Rectal smooth muscle tissue (tissue), 1 donor: ENCODE results near the gene SPSB4.

Experiments used
- H3K27ac ChIP-seq: one replicate; pipeline ENCODE4 v1.7.0; 2013; ENCODE audit warnings: low read depth, low read length, inconsistent platforms
- H3K27me3 ChIP-seq: one replicate; pipeline ENCODE4 v1.7.0; 2013; ENCODE audit warnings: low read length; ENCODE audit not compliant: control insufficient read depth, insufficient read depth
- H3K36me3 ChIP-seq: one replicate; pipeline ENCODE4 v1.7.0; 2013; ENCODE audit warnings: low read length; ENCODE audit not compliant: control insufficient read depth, insufficient read depth
- H3K4me1 ChIP-seq: one replicate; pipeline ENCODE4 v1.7.0; 2013; ENCODE audit warnings: low read length; ENCODE audit not compliant: control insufficient read depth, insufficient read depth
- H3K4me3 ChIP-seq: one replicate; pipeline ENCODE4 v1.7.0; 2013; ENCODE audit warnings: low read length
- H3K9ac ChIP-seq: one replicate; pipeline ENCODE4 v1.7.0; 2013; ENCODE audit warnings: low read length

SPSB4 gene

DNA sequence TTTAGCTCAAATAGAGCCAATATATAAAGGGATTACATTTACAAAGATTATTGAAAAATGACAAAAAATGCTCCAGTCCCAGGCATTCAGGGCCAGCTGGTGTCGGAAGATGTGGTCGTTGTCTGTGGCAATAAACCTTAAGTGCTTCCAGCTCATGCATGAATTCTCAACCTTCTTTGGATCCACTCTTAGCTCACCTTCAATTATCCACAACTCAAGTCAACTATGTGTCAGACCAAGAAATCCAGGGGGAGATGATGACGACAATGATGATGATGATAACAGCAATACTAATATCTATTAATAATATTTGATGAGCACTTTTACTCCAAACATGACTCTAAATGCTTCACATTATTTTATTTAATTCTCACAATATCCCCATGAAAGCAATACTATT lies 126.9 kb downstream of the SPSB4 start:
- no peaks in the 10 kb centered on the region for H3K36me3 ChIP-seq
- H3K27ac ChIP-seq = no peak overlapping the region
- H3K27me3 ChIP-seq = no peaks in the 10 kb centered on the region
- no peak overlapping the region for H3K9ac ChIP-seq
- H3K4me3 ChIP-seq = no peak overlapping the region
- no peaks in the 10 kb centered on the region for H3K4me1 ChIP-seq

GRCh38 chr3:141178551-141178950 lies 127.4 kb downstream of the SPSB4 start:
- H3K9ac ChIP-seq = no peak overlapping the region
- no peaks in the 10 kb centered on the region for H3K36me3 ChIP-seq
- no peaks in the 10 kb centered on the region for H3K27me3 ChIP-seq
- H3K4me3 ChIP-seq = no peak overlapping the region
- H3K27ac ChIP-seq = no peak overlapping the region
- no peaks in the 10 kb centered on the region for H3K4me1 ChIP-seq

GRCh38 chr3:141179983-141180382 lies 128.8 kb downstream of the SPSB4 start:
- Histone ChIP-seq H3K4me3 (no peak overlapping the region), H3K27me3 (no peaks in the 10 kb centered on the region), H3K9ac (no peak overlapping the region), H3K4me1 (no peaks in the 10 kb centered on the region), H3K36me3 (no peaks in the 10 kb centered on the region), H3K27ac (no peak overlapping the region)

DNA sequence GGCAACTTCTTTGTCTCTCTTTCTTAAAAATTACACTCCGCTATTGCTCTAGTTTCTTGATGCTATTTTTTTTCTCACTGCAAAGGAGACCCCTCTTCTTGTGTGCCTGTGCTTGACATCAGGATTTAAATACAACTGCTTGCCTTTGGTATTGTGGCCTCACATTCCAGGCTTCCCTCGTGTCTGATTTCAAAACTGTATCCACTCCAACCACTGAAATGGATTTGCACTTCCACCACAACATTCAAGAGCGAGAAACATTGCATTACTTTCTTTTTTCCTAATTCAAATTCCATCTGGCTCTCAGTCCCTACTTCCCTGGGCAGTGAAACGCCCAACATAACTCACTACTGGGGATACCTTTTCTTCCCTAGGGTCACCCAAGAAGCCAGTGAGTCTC lies 130.0 kb downstream of the SPSB4 start:
- no peak overlapping the region for H3K9ac ChIP-seq
- no peak overlapping the region for H3K27ac ChIP-seq
- no peaks in the 10 kb centered on the region for H3K4me1 ChIP-seq

DNA sequence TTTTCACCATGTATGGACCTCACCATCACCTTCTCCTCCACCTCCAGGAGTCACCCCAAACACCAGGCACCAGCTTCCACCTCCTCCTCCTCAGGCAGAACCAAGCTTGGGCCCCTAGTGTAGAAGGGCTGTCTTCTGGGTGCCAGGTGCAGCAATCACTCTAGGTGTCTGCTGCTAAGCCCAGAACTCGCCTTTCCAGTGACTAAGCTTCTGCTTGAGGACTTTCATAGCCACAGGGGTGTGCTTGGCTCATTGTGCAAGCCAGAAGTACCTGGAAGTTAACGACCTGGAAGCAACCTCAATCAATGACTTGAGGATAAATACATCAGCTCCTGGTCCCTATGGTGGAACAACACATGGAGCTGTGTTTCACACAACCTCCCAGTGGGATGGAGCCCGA lies 130.7 kb downstream of the SPSB4 start:
- H3K9ac ChIP-seq = no peak overlapping the region
- H3K4me3 ChIP-seq = no peak overlapping the region
- no peaks in the 10 kb centered on the region for H3K4me1 ChIP-seq
- H3K27me3 ChIP-seq = no peaks in the 10 kb centered on the region
- H3K36me3 ChIP-seq = no peaks in the 10 kb centered on the region
- no peak overlapping the region for H3K27ac ChIP-seq

More for the DNA sequence above, 130.0 kb downstream of the SPSB4 start:
- H3K36me3 ChIP-seq = no peaks in the 10 kb centered on the region
- no peaks in the 10 kb centered on the region for H3K27me3 ChIP-seq
- H3K4me3 ChIP-seq = no peak overlapping the region

- no peak overlapping the region for H3K4me3 ChIP-seq
- H3K9ac ChIP-seq = no peak overlapping the region
- H3K27me3 ChIP-seq = no peaks in the 10 kb centered on the region
- no peak overlapping the region for H3K27ac ChIP-seq
- no peaks in the 10 kb centered on the region for H3K4me1 ChIP-seq
- H3K36me3 ChIP-seq = no peaks in the 10 kb centered on the region
Observed at GRCh38 chr3:141183606-141184005, 132.5 kb downstream of the SPSB4 start.

GRCh38 chr3:141184430-141184829 lies 133.3 kb downstream of the SPSB4 start:
- Histone ChIP-seq H3K27ac (no peak overlapping the region), H3K27me3 (no peaks in the 10 kb centered on the region), H3K4me3 (no peak overlapping the region)

DNA sequence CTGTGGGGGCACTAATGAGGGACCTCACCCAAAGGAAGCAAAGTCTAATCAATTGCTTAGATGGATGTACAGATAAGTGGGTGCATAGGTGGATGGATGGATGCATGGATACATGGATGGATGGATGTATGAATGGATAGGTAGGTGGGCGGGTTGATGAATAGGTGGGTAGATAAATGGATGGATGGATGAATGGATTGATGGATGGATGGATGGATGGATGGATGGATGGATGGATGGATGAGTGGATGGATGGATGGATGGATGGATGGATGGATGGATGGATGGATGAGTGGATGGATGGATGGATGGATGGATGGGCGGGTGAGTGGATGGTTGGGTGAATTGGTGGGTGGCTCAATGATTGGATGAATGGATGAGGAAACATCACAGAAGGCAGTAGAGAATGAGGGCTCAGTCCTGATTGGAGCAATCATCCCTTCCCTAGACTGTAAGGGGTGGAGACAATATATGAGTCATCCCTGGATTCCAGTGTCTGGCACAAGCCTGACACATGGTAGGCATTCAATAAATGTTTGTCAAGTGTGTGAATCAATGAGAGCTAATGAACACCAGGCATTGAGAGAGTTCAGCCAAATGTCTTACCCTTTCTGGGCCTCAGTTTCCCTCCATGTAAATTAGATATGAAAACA lies 140.1 kb downstream of the SPSB4 start:
- no peak overlapping the region for H3K9ac ChIP-seq

More at GRCh38 chr3:141184430-141184829, 133.3 kb downstream of the SPSB4 start:
- Histone ChIP-seq H3K4me1 (no peaks in the 10 kb centered on the region), H3K36me3 (no peaks in the 10 kb centered on the region), H3K9ac (no peak overlapping the region)

DNA sequence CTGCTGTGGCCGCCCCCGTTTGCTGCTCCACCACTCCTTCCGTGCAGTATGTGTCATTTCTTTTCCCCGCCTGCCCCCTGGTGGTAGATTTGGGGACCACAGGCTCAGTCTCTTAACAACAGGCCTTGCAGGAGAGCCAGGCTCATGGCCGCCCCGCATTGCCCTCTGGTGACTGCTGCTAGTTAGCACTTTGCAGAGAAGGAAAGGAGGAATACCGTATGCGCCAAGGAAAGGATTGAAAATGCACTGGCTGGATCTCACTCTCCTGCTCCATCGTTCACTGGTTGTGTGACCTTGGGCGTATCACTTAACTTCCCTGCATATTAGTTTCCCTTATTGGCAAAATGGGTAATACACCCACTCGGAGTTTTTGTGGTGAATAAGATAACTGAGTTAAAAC lies 141.2 kb downstream of the SPSB4 start:
- Histone ChIP-seq H3K27ac (no peak overlapping the region), H3K36me3 (no peaks in the 10 kb centered on the region), H3K27me3 (no peaks in the 10 kb centered on the region), H3K4me1 (no peaks in the 10 kb centered on the region), H3K4me3 (no peak overlapping the region), H3K9ac (no peak overlapping the region)

More for the DNA sequence above, 140.1 kb downstream of the SPSB4 start:
- Histone ChIP-seq H3K4me3 (no peak overlapping the region), H3K36me3 (no peaks in the 10 kb centered on the region), H3K4me1 (no peaks in the 10 kb centered on the region), H3K27ac (no peak overlapping the region), H3K27me3 (no peaks in the 10 kb centered on the region)

DNA sequence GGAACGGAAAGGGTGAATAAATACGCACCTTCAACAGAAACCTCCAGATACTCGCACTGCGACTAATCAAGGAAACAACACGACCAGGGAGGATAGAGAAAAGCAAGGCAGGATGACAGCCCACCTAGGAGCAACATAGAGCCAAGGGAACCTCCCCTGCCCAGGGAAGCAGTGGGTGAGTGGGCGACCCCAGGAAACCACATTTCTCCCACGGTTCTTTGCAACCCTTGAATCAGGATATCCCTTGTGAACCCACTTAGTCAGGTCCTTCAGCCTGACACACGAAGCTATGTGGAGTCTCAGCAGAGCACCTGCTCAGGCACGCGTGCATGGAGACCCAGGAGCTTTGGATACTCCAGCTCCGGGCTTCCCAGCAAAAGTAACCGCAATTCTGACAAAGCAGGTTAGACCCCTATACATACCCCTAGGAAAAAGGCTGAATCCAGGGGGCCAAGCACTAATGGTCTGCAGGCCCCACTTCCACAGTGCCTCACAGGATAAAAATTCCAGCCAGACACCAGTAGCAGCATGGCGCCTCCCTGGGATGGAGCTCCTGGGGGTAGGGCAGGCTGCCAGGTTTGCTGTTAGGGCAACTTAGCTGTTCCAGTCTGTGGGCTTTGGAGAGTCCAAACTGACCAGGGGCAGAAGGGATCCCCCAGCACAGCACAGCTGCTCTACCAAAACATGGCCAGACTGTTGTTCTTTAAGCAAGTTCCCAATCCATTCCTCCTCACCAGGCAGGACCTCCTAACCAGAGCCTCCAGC lies 142.1 kb downstream of the SPSB4 start:
- Histone ChIP-seq H3K4me1 (no peaks in the 10 kb centered on the region), H3K4me3 (no peak overlapping the region), H3K27me3 (no peaks in the 10 kb centered on the region), H3K9ac (no peak overlapping the region), H3K27ac (no peak overlapping the region), H3K36me3 (no peaks in the 10 kb centered on the region)
